ENCODE measurements around the gene GJB1.

DNA sequence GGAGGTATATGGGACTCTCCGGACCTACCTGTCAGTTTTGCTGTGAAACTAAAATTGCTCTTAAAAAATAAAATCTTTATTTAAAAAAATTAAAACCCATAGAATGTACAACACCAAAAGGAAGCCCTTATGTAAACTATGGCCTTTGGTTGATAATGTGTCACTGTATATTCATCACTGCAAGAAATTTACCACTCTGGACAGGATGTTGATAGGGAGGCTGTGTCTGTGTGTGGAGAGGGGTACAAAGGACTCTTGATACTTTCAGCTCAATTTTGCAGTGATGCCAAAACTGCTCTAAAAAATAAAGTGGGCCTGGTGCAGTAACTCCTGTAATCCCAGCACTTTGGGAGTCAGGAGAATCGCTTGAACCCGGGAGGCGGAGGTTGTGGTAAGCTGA is 33.8 kb downstream of the GJB1 start:
- TF ChIP-seq, protein P1, sequence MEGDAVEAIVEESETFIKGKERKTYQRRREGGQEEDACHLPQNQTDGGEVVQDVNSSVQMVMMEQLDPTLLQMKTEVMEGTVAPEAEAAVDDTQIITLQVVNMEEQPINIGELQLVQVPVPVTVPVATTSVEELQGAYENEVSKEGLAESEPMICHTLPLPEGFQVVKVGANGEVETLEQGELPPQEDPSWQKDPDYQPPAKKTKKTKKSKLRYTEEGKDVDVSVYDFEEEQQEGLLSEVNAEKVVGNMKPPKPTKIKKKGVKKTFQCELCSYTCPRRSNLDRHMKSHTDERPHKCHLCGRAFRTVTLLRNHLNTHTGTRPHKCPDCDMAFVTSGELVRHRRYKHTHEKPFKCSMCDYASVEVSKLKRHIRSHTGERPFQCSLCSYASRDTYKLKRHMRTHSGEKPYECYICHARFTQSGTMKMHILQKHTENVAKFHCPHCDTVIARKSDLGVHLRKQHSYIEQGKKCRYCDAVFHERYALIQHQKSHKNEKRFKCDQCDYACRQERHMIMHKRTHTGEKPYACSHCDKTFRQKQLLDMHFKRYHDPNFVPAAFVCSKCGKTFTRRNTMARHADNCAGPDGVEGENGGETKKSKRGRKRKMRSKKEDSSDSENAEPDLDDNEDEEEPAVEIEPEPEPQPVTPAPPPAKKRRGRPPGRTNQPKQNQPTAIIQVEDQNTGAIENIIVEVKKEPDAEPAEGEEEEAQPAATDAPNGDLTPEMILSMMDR (conservative IDR thresholded peaks at IDR 0.05 in 1 of 2, IDR thresholded peaks at IDR 0.05 in 1 of 2; ENCODE audit: extremely low read depth in 1 of 2, insufficient read depth in 1 of 2, low read depth in 1 of 2, low read length in 2 of 2), result no peak
- no peak for TF ChIP-seq EZH2 (IDR thresholded peaks at IDR 0.05; ENCODE audit: borderline replicate concordance, low read length)
